Thoracic aorta endothelial cell (primary cell): Measurements from ENCODE around the gene TSKU. TPM values are rescaled to one million over a fixed set of nuclear protein-coding genes. Genes with fewer than 3 reads are reported as not detected.

ENCODE experiments used
- total RNA-seq: library from RNA; depleted of rRNA; stranded (reverse); fragments of >200 nt; gene quantifications from 2 replicates; pipeline ENCODE4 v1.2.3, GENCODE V29; 2012

Gene TSKU
- total RNA-seq: 9.3 and 15.1 TPM in 2 replicates

GRCh38 chr11:76783294-76783895, at the start of gene TSKU:
Gene TSKU, plus strand, starts transcription at chr11:76783356. Its CDS starts 12,261 bp downstream, at chr11:76795617.

Other genes with a start within 250 kb of the TSKU start
- 15.4 and 36.3 TPM in 2 replicates for gene LRRC32, start 112.6 kb upstream of the TSKU start, total RNA-seq
- gene ACER3, start 77.6 kb downstream of the TSKU start, total RNA-seq: 25.9 and 44.3 TPM in 2 replicates